H1 (cell line): Measurements from ENCODE around the gene ADIPOR1. TPM values are rescaled to one million over a fixed set of nuclear protein-coding genes. Genes with fewer than 3 reads are reported as not detected.

Source experiments
- CTCF ChIA-PET: fragments of 300-600 bp; sonication (Branson Sonifier 250); formaldehyde crosslinking; loops from one replicate; lab custom pipeline; 2021; ENCODE audit not compliant: partially characterized antibody; lab: Charles Lee
- POLR2A ChIA-PET: fragments of 300-600 bp; sonication (Branson Sonifier 250); formaldehyde crosslinking; loops from one replicate; lab custom pipeline; 2021; ENCODE audit warnings: inconsistent platforms; ENCODE audit not compliant: partially characterized antibody; lab: Charles Lee
- DNase-seq, 2 experiments: peaks; one replicate each; pipeline versions ENCODE4 v3.0.0 to v3.0.0-alpha.2; 2010 to 2022; ENCODE audit warnings: low spot score in 2 of 2, low read depth in 1 of 2, mixed read lengths in 1 of 2
- FAIRE-seq: peaks from 2 replicates; lab custom pipeline; 2011; peaks lifted over from hg19 to GRCh38; lab: Jason Lieb, UNC
- H2AFZ ChIP-seq: 2 replicates; pipeline ENCODE4 v1.8.1; 2012; ENCODE audit warnings: low read length, inconsistent platforms
- H2AK5ac ChIP-seq: 2 replicates; pipeline ENCODE4 v1.6.1; 2013; ENCODE audit warnings: low read depth, low read length
- H2BK120ac ChIP-seq: replicated peaks from 2 replicates; pipeline ENCODE3; 2013; ENCODE audit warnings: low read depth, low read length, inconsistent platforms
- H2BK12ac ChIP-seq: 2 replicates; pipeline ENCODE4 v1.6.1; 2013; ENCODE audit warnings: low read depth, low read length
- H2BK15ac ChIP-seq: 2 replicates; pipeline ENCODE4 v1.6.1; 2013; ENCODE audit warnings: low read length
- H2BK20ac ChIP-seq: 2 replicates; pipeline ENCODE4 v1.6.1; 2013; ENCODE audit warnings: low read length
- H2BK5ac ChIP-seq: 2 replicates; pipeline ENCODE4 v1.6.1; 2013; ENCODE audit warnings: low read depth, low read length
- H3K14ac ChIP-seq: 2 replicates; pipeline ENCODE4 v1.6.1; 2013; ENCODE audit warnings: inconsistent platforms; ENCODE audit not compliant: insufficient read length
- H3K18ac ChIP-seq: 2 replicates; pipeline ENCODE4 v1.6.1; 2013; ENCODE audit warnings: low read length; ENCODE audit errors: extremely low read depth
- H3K23ac ChIP-seq: 2 replicates; pipeline ENCODE4 v1.6.1; 2013; ENCODE audit warnings: inconsistent platforms; ENCODE audit not compliant: insufficient read length
- H3K23me2 ChIP-seq: 2 replicates; pipeline ENCODE4 v1.6.1; 2013; ENCODE audit warnings: low read depth, low read length
- H3K27ac ChIP-seq: 2 replicates; pipeline ENCODE4 v1.6.1; 2011; ENCODE audit warnings: low read depth, low read length, inconsistent platforms
- H3K27me3 ChIP-seq, 4 experiments: replicated peaks in 1 of 4; 1 replicate in 1 of 4; 2 replicates in 3 of 4; pipeline versions ENCODE4 v1.6.1 to v1.8.1; 2011 to 2013; ENCODE audit warnings: low read length in 3 of 4, mild to moderate bottlenecking in 3 of 4, inconsistent platforms in 2 of 4, mixed read lengths in 2 of 4, moderate library complexity in 1 of 4; ENCODE audit not compliant: control insufficient read depth in 3 of 4, insufficient read depth in 3 of 4; ENCODE audit errors: extremely low read depth in 1 of 4
- H3K36me3 ChIP-seq, 4 experiments: 2 replicates each; pipeline versions ENCODE4 v1.6.1 to v1.8.1; 2011 to 2013; ENCODE audit warnings: mild to moderate bottlenecking in 4 of 4, low read length in 3 of 4, moderate library complexity in 2 of 4, control low read depth in 1 of 4, inconsistent platforms in 1 of 4; ENCODE audit not compliant: insufficient read depth in 4 of 4, control insufficient read depth in 2 of 4
- H3K4ac ChIP-seq: replicated peaks from 2 replicates; pipeline ENCODE3; 2013; ENCODE audit warnings: low read length, low read depth, mixed read lengths, inconsistent platforms; ENCODE audit not compliant: insufficient read length
- H3K4me1 ChIP-seq, 4 experiments: replicated peaks in 1 of 4; 1 replicate in 1 of 4; 2 replicates in 3 of 4; pipeline versions ENCODE4 v1.6.1 to v1.8.1; 2011 to 2013; ENCODE audit warnings: low read length in 3 of 4, inconsistent platforms in 2 of 4, mixed read lengths in 1 of 4; ENCODE audit not compliant: insufficient read depth in 4 of 4, control insufficient read depth in 3 of 4
- H3K4me2 ChIP-seq, 2 experiments: 2 replicates each; pipeline versions ENCODE4 v1.6.1 to v1.8.1; 2011 to 2013; ENCODE audit warnings: low read depth in 2 of 2, low read length in 2 of 2, control low read depth in 1 of 2, inconsistent platforms in 1 of 2, mild to moderate bottlenecking in 1 of 2; ENCODE audit not compliant: insufficient read depth in 1 of 2
- H3K4me3 ChIP-seq, 4 experiments: fragments of 200-600, 300-600 bp in 1 of 4; sonication (generic), shearing (Covaris generic), sonication (Bioruptor Twin) in 1 of 4; 2 replicates each; pipeline versions ENCODE4 v1.5.1 to v1.8.1; 2011 to 2016; ENCODE audit warnings: low read length in 4 of 4, low read depth in 3 of 4, control low read depth in 2 of 4, inconsistent platforms in 2 of 4, mild to moderate bottlenecking in 2 of 4, mixed read lengths in 1 of 4, moderate library complexity in 1 of 4; ENCODE audit not compliant: insufficient read depth in 2 of 4; ENCODE audit errors: extremely low read depth in 1 of 4
- H3K56ac ChIP-seq: replicated peaks from 2 replicates; pipeline ENCODE3; 2013; ENCODE audit warnings: low read depth, mild to moderate bottlenecking, mixed read lengths, low read length, inconsistent platforms; ENCODE audit not compliant: insufficient read length
- H3K79me1 ChIP-seq: 2 replicates; pipeline ENCODE4 v1.6.1; 2013; ENCODE audit warnings: low read depth, low read length, control low read depth
- H3K79me2 ChIP-seq, 2 experiments: 2 replicates each; pipeline versions ENCODE4 v1.6.1 to v1.8.1; 2012 to 2013; ENCODE audit warnings: low read length in 2 of 2, mild to moderate bottlenecking in 2 of 2, inconsistent platforms in 1 of 2; ENCODE audit not compliant: insufficient read depth in 2 of 2, control insufficient read depth in 1 of 2
- H3K9ac ChIP-seq, 4 experiments: replicated peaks in 1 of 4; 1 replicate in 1 of 4; 2 replicates in 3 of 4; pipeline versions ENCODE4 v1.6.1 to v1.8.1; 2011 to 2013; ENCODE audit warnings: low read depth in 3 of 4, low read length in 3 of 4, control low read depth in 2 of 4, mild to moderate bottlenecking in 2 of 4, moderate library complexity in 2 of 4, inconsistent platforms in 1 of 4; ENCODE audit errors: extremely low read depth in 1 of 4
- H3K9me3 ChIP-seq, 2 experiments: 2 replicates each; pipeline versions ENCODE4 v1.6.1 to v1.8.1; 2012 to 2013; ENCODE audit warnings: mild to moderate bottlenecking in 2 of 2, moderate library complexity in 2 of 2, control low read depth in 1 of 2, inconsistent platforms in 1 of 2, low read depth in 1 of 2, low read length in 1 of 2, mixed read lengths in 1 of 2; ENCODE audit not compliant: insufficient read depth in 2 of 2
- H4K20me1 ChIP-seq, 2 experiments: replicated peaks in 1 of 2; 2 replicates each; pipeline versions ENCODE3 to v1.8.1; 2011 to 2013; ENCODE audit warnings: inconsistent platforms in 2 of 2, low read length in 2 of 2, mild to moderate bottlenecking in 1 of 2; ENCODE audit not compliant: insufficient read depth in 2 of 2, control insufficient read depth in 1 of 2
- H4K5ac ChIP-seq: 2 replicates; pipeline ENCODE4 v1.6.1; 2013; ENCODE audit warnings: low read length, low read depth, mixed read lengths, inconsistent platforms; ENCODE audit not compliant: insufficient read length
- H4K8ac ChIP-seq: 2 replicates; pipeline ENCODE4 v1.8.0; 2013; ENCODE audit warnings: mild to moderate bottlenecking, moderate library complexity, low read length, inconsistent platforms; ENCODE audit not compliant: insufficient read depth; ENCODE audit errors: extremely low read depth
- H4K91ac ChIP-seq: replicated peaks from 2 replicates; pipeline ENCODE3; 2013; ENCODE audit warnings: low read length, mixed read lengths, inconsistent platforms; ENCODE audit not compliant: insufficient read length
- CREB1 ChIP-seq: IDR thresholded peaks from 2 replicates; pipeline ENCODE4 v1.6.1; 2012; ENCODE audit warnings: inconsistent platforms
- WGBS, 2 experiments: shearing (Covaris generic) in 1 of 2; methylation state at CpG; one replicate each; pipeline versions ENCODE4 v1.1.6 to v1.1.7; 2013 to 2015; ENCODE audit warnings: low lambda C conversion rate in 2 of 2, mixed read lengths in 2 of 2, inconsistent platforms in 1 of 2, low coverage in 1 of 2, missing lambda C conversion rate in 1 of 2; ENCODE audit not compliant: insufficient replicate concordance in 2 of 2, insufficient coverage in 1 of 2, insufficient read length in 1 of 2; ENCODE audit errors: extremely low coverage in 1 of 2, missing lambda C conversion rate in 1 of 2; 5-methylcytosine and 5-hydroxymethylcytosine counted together
- polyA plus RNA-seq, 7 experiments: library from polyadenylated mRNA; depleted of rRNA in 3 of 7; stranded (reverse) in 5 of 7; unstranded in 2 of 7; fragments of >200 nt in 5 of 7; fragments of 200-250 nt in 2 of 7; gene quantifications; 1 replicate in 5 of 7; 2 replicates in 1 of 7; 4 replicates in 1 of 7; pipeline versions ENCODE4 v1.2.1 to v1.2.3, GENCODE V29; 2011 to 2013; ENCODE audit warnings: missing spikeins in 2 of 7, mixed read lengths in 2 of 7
- total RNA-seq: library from RNA; stranded (reverse); fragmentation: NEBNext Ultra II Directional; extraction: Animal tissue kit (Norgen Biotek cat#: 25700); gene quantifications from 2 replicates; pipeline ENCODE4 v1.2.1, GENCODE V29; 2021

Gene ADIPOR1
- total and polyA plus RNA-seq, 2 of the 8 experiments (the other 6 are each of a cell fraction or from before 2014, with no cell fraction given), result 69.8 to 118 TPM

- Histone ChIP-seq H3K18ac (no peak overlapping the region), H2BK12ac (no peak overlapping the region), H3K9me3 (no peaks in the 10 kb centered on the region), H3K27ac (no peak overlapping the region), H3K9ac (no peak overlapping the region), H2BK5ac (no peak overlapping the region), H3K79me2 (no peaks in the 10 kb centered on the region), H4K91ac (no peak overlapping the region), H3K27me3 (no peaks in the 10 kb centered on the region; a peak in 2 of 7 replicates), H3K4ac (no peak overlapping the region), H3K23ac (no peak overlapping the region), H2BK120ac (no peak overlapping the region), H2BK15ac (no peak overlapping the region), H4K5ac (no peak overlapping the region), H3K36me3 (peaks cover 0 to 2% (median 0%) of the 10 kb centered on the region in 4 experiments; a peak in 1 of 8 replicates), H3K56ac (no peak overlapping the region), H3K14ac (no peak overlapping the region), H4K20me1 (peaks cover 0 to 2% of the 10 kb centered on the region in 2 experiments), H3K23me2 (peaks cover 10% of the 10 kb centered on the region), H3K79me1 (no peaks in the 10 kb centered on the region), H3K4me3 (no peak overlapping the region), H2AFZ (no peak overlapping the region), H4K8ac (no peak overlapping the region), H3K4me2 (no peak overlapping the region), H2AK5ac (no peak overlapping the region), H2BK20ac (no peak overlapping the region), H3K4me1 (peaks cover 4 to 6% (median 5%) of the 10 kb centered on the region in 4 experiments; a peak in 6 of 7 replicates)
- ChIA-PET CTCF (interaction anchor here (1.0 to 1.9 kb wide), 4 partner anchors 10 to 163 kb away, joined by 3 to 8 read pairs (median 4); partner anchors contain the start of gene ADORA1), POLR2A (interaction anchor here (1.0 to 1.3 kb wide), 3 partner anchors 10 to 77 kb away, joined by 3 to 4 read pairs (median 3); no protein-coding TSS in a partner anchor)
- DNase-seq (no peak), FAIRE-seq (no peak)
- WGBS, 2 experiments, result 90% methylated on average over 6 of the region's 6 CpGs; no CpG with 5 or more reads in 1 of the 2 experiments
- TF ChIP-seq CREB1, result no peak
These were observed 6.8 kb upstream of the ADIPOR1 start for GRCh38 chr1:202964791-202965410.
